GM19372 (cell line): ENCODE results near the gene KCTD15.
A peak's percentile ranks its signal among the peaks of the same experiment; 100 is the strongest.

Experiments used
- ATAC-seq: cut with Tn5 transposase; IDR thresholded peaks from one replicate; pipeline ENCODE4 v1.9.1; 2021; ENCODE audit warnings: mild to moderate bottlenecking, low read depth, moderate library complexity; ENCODE audit not compliant: unreplicated experiment

KCTD15 gene

DNA sequence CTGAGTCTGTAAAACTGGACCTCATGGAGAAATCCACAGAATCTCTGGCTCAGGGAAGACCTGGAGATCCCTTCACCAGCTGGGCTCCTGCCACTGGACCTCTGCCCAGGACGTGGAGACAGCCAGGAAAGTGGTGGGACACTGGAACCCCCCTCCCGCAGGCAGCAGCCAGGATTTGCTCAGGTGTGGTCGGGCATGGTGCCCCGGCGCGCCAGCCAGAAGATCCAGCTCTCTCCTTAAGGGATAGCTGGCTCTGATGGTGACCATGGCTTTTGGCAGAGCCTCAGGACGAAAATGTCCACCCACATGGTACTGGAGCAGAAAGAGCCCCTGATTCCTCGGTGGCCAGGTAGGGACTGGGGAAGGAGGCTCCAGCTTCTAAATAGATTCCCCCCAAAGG, 26.6 kb upstream of the KCTD15 start:
- ATAC-seq = no peak

DNA sequence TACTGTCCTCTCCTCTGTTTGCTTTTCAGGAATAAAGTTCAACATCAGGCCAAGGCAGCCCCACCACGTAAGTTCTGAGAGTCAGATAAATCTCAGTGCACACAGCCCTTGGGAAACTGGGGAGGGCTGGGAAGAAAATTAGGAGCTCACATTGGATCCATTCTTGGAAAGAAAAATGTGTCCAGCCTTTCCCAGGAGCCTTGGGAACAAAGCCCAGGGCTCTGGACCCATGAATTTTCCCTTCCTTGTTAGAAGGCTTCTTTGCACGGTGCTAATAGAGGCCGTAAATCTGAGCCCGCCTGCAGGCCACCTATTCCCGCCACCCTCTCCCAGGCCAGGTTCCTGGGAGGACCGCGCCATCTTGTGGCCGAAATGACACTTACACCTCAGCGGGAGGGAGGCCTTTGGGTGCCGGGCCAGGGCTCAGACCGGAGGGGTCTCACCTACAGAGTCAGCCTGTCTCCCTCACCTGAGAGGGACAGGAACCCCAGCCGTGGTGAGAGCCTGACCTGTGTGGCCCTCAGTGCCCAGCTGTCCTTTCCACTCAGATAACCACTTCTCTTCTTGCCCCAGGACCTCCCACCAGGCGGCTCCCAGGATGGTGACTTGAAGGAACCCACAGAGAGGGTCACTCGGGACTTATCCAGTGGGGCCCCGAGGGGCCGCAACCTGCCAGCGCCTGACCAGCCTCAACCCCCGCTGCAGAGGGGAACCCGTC, 25.1 kb upstream of the KCTD15 start:
- peak; percentile 54 for ATAC-seq

DNA sequence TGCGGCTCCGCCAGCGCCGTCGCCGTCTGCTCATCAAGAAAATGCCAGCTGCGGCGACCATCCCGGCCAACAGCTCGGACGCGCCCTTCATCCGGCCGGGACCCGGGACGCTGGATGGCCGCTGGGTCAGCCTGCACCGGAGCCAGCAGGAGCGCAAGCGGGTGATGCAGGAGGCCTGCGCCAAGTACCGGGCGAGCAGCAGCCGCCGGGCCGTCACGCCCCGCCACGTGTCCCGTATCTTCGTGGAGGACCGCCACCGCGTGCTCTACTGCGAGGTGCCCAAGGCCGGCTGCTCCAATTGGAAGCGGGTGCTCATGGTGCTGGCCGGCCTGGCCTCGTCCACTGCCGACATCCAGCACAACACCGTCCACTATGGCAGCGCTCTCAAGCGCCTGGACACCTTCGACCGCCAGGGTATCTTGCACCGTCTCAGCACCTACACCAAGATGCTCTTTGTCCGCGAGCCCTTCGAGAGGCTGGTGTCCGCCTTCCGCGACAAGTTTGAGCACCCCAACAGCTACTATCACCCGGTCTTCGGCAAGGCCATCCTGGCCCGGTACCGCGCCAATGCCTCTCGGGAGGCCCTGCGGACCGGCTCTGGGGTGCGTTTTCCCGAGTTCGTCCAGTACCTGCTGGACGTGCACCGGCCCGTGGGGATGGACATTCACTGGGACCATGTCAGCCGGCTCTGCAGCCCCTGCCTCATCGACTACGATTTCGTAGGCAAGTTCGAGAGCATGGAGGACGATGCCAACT, 24.4 kb upstream of the KCTD15 start:
- no peak for ATAC-seq

DNA sequence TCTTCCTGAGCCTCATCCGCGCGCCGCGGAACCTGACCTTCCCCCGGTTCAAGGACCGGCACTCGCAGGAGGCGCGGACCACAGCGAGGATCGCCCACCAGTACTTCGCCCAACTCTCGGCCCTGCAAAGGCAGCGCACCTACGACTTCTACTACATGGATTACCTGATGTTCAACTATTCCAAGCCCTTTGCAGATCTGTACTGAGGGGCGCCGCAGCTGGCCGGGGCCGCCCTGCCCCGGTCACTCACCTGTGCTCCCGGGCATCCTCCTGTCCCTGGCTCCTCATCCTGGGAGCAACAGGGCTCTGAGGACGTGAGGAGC, 23.9 kb upstream of the KCTD15 start:
- ATAC-seq = no peak

DNA sequence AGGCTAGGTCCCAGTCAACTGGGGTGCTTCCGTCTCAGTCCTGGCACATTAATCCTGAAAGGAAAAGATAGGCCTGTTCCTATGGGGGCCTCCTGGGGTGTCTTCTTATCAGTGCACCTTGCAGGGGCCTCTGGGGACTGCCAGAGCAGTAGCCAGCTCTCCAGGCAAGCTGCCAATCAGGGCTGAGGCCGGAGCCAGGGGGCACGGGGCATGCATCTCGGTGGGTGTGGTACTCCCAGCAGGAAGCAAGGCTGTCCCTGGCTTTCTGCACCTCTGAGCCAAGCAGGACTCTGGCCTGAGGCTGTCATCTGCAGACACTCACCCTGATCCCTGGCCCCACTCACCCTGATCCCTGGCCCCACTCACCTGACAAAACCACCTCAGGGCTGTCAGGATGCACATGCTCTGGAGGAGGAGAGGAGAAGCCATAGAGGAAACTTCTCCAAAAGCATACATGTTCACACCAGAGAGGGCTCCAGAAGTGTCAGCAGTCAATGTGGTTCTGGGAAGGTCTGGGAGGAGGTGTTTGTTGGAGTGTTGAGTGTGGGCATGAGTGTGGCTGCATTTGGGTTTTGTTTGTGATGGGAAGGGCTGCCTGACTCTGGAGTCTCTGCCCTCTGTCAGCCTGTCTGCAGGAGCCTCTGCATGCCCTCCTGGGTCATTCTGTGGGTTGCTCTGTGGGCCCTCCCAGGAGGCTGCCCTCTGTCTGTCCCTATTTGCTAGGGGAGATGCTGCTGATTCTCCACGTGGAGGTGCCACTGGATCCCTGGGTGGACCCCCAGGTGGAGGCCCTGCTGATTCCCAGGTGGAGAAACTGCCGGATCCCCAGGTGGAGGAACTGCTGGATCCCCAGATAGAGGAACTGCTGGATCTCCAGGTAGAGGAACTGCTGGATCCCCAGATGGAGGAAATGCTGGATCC, 22.7 kb upstream of the KCTD15 start:
- ATAC-seq = no peak

DNA sequence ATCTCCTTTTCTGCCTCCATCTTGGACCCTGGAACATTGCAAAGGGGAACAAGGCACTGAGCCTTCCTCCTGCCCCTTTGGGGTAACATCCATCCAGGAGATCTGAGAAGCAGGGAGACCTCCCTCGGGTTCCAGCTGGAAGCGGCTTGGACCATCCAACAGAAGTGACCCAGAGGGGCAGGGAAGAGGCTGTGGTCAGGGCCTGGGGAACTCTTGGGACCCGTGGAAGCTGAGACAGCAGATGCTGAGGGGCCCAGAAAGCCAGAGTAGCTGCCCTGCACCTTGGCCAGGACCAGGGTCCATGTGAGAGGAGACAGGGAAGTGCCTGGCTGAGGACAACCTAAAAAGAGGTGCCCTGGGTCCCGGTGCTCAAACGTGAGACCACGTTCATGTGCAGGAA, 21.9 kb upstream of the KCTD15 start:
- no peak for ATAC-seq

DNA sequence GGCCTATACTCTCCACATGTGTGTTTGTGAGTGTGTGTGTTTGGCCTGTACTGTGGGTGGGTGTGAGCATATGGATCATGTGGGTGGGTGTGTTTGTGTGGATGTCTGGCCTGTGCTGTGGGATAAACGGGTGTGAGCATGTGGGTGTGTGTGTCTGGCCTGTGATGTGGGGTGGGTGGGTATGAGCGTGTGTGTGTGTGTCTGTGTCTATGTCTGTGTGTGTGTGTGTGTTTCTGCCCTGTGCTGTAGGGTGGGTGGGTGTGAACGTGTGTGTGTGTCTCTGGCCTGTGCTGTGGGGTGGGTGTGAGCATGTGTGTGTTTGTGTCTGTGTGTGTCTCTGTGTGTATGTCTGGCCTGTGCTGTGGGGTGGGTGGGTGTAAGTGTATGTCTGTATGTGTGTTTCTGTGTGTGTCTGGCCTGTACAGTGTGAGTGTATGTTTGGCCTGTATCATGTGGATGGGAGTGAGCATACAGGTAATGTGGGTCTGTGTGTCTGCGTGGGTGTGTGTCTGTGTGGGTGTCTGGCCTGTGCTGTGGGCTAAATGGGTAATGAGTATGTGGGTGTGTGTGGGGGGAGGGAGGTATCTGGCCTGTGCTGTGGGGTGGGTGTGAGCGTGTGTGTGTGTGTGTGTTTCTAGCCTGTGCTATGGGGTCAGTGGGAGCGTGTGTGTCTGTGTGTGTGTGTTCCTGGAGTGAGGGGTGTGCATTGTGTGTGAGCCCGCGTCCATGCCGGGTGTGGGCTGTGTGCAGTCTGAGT, 20.8 kb upstream of the KCTD15 start:
- ATAC-seq = no peak

DNA sequence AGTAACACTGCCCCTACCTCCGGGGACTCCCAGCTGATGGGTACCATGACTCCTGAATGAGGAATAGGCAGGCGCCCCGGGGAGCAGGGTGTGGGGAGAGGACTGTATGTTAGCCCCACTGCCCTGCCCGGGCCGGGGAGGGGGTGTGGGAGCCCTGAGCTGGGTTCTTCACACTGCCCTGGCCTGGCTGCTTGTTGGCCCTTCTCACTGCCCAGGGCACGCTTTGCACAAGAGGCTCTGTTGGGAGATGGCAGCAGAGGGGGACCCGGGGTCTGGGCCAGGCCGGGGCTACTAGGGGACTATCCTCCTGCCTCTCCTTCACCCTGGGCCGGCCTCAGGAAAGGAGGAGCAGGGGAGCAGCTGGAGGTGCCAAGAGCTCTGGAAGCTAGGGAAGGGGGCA, 19.3 kb upstream of the KCTD15 start:
- ATAC-seq = no peak

DNA sequence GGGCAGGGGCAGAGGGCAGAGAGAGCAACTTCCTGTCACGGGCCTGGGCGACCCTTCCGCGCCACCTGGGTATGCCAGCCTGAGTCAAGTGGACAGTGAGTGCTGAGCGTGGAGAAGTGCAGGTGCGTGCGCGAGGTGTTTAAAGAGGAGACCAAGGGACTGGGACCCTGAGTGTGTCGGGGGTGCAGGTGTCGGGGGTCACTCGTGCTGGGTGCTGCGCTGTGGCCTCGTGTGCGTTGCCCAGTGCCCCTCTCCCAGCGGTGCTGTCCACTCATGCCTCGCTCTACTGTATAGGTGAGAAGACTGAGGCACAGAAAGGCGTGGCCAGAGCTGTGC, 18.9 kb upstream of the KCTD15 start:
- ATAC-seq = no peak

DNA sequence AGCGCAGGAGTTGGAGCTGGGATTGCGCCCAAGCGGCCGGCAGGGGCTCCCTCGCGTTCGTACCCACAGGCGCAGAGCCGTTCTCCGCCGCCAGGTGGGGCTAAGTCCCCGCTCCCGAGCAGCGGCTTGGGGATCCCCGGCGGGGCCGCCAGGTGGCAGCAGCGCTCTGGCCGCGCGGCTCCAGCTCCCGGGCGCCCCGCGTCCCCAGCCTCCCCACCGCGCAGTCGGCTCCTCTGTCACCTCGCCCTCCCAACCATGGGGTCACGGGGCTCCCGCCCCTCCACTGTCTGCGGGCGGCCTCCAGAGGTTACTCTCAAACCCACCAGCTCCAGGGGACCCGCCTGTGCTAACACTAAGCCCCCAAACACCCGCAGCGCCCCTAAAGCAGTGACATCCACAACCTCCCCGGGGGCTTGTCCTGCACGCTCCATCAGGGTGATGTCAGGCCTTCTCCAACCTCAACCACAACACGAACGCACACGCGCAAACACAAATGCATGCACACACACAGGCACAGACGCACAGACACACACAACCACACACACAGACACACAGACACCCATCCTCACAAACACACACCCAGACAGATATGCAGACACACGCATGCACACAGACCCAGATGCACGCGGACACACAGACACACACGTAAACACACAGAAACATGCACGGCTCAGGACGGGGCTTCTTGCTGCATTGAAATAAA, 18.4 kb upstream of the KCTD15 start:
- ATAC-seq = peak; percentile 89

DNA sequence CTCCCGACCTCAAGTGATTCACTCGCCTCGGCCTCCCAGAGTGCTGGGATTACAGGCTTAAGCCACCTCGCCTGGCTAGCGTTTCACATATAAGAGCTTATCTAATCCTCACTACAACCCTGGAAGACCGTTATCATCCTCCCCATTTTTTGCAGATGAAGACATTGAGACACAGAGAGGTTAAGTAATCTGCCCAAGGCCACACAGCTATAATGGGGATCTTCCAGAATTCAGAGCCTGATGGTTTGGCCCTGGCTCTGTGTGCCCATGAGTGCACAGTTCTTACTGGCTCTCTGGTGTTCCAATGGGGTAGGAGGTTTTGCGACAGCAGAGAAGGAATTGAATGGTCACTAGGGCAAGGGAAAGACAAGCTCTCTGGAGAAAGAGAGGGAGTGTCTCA, 16.8 kb upstream of the KCTD15 start:
- no peak for ATAC-seq

DNA sequence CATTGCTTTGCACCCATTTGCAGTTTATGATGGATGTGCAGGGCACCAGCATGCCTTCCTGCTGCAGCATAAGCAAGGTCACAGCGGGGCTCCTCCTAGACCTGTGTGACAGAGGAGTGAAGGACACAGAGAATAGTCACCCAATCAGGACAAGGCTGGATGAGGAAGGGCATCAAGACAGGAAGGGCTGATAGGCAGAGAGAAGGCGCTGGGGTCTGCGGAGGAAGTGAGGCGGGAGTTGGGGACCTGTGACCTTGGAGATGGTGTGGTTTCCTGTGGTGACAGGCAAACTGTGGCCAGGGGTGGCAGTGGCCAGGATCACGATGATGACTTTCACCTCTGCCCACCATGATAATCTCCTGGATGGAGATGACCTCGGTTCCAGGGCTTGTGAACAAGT, 16.4 kb upstream of the KCTD15 start:
- ATAC-seq = no peak

DNA sequence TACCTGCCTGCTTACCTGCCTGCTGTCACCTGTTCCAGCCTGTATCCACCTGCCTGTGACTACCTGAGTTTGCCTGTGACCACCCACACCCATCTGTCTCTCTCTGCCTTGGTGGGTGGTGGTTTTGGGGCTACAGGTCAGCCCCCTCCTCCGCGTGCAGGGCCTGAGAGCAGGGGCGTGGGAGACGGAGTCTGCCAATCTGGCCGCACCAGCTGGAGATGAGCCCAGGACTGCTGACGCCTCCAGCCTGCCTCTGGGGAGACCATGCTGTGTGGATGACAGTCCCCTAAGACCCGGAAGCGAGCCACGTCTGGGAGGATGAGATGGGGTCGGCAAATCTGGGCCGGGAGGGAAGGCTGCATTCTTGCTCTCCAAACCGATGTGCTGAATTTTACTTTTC, 15.9 kb upstream of the KCTD15 start:
- ATAC-seq = no peak

DNA sequence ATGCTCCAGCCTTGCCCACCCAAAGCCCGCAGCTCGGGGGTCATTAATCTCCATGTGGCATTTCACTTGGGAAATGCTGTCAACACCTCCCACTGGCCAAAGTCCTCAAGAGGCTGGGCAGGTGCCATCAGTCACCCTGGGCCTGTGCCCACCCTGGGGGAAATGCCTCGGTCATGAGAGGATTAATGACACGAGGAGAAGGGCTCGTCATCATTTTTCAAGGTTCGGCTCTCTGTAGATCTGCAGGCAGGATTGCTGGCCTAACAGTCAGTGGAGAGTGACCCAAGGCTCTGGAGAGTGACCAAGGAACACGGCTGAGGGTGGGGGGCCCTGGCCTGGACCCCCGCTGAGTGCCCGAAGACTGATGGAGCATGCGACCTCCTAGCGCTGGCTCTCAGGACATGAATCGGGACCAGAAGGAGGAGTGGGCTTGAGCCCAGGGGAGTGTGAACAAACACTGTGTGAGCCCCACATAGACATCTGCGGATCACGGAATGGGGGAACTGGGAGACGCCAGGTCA, 15.2 kb upstream of the KCTD15 start:
- ATAC-seq = no peak

DNA sequence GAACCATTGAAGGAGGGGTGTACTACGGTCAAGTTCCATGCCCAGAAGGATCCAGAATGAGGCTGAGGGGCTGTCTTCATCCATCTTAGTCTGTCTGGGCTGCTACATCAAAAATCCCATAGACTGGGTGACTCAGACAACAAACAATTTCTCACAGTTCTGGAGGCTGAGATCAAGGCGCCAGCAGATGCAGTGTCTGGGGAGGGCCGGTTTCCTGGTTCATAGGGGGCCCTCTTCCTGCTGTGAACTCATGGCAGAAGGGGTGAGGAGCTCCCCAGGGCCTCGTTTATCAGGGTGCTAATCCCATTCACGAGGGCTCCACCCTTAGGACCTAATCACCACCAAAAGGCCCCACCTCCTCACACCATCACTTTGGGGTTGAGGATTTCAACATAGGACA, 14.7 kb upstream of the KCTD15 start:
- no peak for ATAC-seq

DNA sequence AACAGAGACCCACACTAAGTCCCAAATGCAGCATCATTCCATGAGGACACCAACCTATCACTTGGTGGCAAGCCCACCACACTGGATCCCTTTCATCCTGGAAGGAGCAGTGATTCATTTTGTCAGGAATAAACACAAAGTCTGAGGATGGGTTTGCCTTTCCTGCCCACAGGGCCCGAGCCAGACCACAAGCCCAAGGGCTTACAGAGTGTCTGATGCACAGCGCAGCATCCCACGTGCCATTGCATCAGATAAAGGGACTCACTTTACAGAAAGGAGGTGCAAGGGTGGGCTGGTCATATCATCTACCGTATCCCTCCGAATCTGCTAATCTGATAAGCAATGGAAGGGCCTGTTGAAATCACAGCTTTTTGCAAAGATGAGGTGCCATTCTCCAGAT, 12.2 kb upstream of the KCTD15 start:
- ATAC-seq = no peak

DNA sequence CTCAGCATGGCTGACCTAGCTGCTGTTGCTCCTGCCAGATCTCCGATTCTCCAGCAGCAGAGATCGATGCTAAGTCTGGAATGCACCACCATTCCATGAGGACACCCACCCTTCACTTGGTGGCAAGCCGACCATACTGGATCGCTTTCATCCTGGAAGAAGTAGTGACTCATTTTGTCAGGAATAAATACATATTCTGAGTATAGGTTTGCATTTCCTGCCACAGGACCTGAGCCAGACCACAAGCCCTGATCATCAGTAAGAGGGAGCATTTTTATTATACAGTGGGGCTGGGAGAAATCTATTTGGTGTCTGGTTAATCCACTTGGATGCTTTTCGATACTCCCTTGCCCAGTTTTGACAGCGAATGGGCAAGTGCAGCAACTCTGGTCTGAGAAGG, 10.9 kb upstream of the KCTD15 start:
- ATAC-seq = no peak

DNA sequence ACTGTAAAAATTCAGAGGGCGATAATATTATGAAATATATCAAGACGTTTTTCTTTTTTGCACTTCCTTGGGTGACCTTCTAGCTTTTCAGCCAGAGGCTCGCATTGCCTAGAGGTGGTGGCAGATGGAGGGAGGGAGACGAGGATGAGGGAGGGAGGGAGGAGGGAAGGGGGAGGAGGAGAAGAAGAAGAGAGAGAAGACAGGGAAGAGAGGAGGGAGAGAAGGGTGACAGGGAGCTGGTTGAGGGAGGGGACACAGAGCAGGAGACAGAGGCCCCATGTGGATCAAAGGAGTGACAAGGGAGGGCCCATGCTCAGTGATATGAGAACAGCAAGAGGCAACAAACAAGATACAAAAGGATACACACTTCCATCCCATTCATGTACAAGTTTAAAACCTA, 8.0 kb upstream of the KCTD15 start:
- ATAC-seq = no peak

DNA sequence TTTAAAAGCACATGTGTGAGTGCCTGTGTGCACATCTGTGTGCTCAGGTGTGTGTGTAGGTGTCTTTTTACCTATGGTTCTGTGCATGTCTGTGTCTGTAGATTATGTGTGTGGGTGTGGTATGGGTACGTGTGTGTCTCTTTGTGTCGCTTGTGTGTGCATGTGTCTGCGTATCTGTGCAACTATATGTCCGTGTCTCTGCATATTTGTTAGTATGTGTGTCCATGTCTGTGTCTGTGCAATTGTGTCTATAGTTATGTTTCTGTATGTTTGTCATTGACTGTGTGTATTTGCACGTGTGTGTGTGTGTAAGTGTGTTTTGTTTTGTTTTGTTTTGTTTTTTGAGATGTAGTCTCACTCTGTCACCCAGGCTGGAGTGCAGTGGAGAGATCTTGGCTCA, 7.3 kb upstream of the KCTD15 start:
- ATAC-seq = no peak
